ENCODE data around the gene TPM1.

Gene TPM1

DNA sequence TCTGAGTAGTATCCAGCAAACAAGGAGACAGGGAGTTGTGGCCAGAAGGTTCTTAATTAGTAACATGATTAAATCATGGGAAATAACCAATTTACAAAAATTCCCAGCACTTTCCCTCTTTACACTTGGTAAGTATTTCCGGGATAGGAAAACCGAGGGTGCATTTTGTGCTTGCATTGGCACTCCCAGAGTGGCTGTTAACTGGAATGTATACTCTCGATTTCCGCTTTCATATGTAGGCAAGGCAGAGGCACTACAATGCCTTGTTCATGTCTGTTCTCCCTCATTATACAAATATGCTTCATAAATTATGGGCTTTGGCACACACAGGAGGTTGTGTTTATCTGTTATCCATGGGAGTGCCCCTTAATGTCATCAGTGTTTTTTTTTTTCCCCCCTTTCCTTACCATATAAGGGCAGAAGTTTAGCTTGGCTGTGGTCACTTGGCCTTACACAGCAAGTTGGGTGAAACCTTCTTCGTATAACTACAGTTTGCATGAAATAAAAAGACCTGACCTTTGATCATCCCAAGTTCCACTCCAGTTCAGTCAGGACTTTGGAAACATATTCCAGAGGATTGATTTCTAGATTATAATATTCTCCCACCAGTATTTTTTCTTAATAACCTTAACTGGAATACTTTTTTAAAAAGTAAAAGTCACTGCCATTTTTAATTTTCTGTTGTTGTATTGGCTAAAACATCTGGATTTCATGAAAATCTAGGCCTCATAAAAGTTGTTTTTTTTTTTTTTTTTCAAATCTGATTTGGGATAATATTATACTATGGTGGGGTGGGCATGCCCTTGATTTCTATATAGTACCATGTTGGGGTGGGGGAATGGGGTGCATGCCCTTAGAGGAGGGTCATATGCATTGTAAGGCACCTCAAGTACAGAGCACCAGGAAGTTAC is 8.9 kb downstream of the TPM1 start:
- no peak for DNase-seq
- Mint-ChIP-seq H3K4me1 (peaks cover 8 to 18% of the 10 kb centered on the region in 2 donors), H3K27me3 (peaks cover 6 to 10% of the 10 kb centered on the region in 2 donors), H3K4me3 (no peak overlapping the region), H3K36me3 (no peaks in the 10 kb centered on the region), H3K27ac (no peak overlapping the region), H3K9me3 (no peaks in the 10 kb centered on the region)
- ATAC-seq (replicated peaks), result no peak

DNA sequence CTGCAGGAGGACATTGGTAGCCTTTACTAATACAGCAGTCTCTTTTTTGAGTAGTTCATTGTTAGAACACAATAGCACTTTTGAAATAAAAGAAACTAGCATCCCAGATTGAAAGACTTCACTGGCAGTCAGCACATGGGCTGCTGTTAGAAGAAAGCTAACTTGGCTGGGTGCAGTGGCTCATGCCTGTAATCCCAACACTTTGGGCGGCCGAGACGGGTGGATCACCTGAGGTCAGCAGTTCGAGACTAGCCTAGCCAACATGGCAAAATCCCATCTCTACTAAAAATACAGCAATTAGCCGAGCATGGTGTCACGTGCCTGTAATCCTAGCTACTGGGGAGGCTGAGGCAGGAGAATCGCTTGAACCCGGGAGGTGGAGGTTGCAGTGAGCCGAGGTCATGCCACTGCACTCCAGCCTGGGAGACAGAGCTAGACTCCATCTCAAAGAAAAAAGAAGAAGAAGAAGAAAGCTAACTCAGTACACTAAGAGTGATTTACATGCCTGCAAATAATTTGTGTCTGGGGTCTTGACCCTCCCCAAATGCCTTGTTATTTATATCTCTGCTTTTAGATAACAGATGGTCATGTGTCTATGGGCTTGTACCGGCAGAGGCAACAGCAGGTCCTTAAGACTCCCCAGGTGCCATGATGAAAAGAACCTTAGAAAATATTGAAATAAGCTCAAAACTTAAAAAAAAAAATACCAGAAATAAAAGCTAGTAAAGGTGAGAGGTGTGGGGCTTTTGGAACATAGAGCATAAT is 9.7 kb downstream of the TPM1 start:
- DNase-seq (no peak), ATAC-seq (replicated peaks) (no peak)
- H3K4me3 Mint-ChIP-seq, result no peak overlapping the region
- peaks cover 0 to 1% of the 10 kb centered on the region in 2 donors for H3K27me3 Mint-ChIP-seq
- no peak overlapping the region for H3K27ac Mint-ChIP-seq
- H3K36me3 Mint-ChIP-seq, result no peaks in the 10 kb centered on the region
- peaks cover 8 to 18% of the 10 kb centered on the region in 2 donors for H3K4me1 Mint-ChIP-seq
- H3K9me3 Mint-ChIP-seq, result no peaks in the 10 kb centered on the region

DNA sequence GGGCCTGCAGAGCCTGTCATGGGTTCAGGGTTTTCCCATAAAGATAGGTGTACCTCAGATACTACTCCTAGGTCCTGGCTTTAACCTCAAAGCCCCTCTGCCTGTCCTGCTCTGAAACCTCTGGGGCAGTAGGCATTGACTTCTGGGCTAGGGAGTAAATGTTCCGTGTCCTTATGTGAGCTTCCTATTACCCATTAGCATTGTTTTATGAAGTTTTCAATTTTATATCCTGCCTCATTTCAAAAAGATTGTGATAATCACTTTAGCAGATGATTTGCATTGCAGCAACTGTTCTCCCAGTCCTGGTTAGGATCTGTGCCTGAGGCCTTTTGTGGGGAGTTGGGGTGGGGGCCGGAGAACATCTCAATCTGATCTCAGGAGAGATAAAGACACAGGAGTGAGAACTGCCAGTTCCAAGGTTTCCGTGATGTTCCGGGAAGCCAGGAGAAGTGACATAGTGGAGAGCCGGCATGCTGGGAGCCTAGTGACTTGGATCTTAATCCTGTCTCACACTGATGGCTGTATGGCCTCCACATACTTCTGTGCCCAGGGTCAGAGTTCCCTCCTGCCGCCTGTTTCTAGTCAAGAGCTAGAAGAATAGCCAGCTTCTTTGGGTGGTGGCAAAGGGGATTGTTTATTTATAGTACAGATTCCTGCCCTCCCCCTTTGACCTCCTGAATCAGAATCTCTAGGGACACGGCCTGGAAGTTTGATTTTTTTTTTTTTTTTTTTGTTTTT is 10.6 kb downstream of the TPM1 start:
- DNase-seq, result no peak
- no peak overlapping the region for H3K4me3 Mint-ChIP-seq
- H3K4me1 Mint-ChIP-seq, result peaks cover 5 to 13% of the 10 kb centered on the region in 2 donors
- no peak overlapping the region for H3K27ac Mint-ChIP-seq
- no peak for ATAC-seq (replicated peaks)
- no peaks in the 10 kb centered on the region for H3K27me3 Mint-ChIP-seq
- H3K9me3 Mint-ChIP-seq, result no peaks in the 10 kb centered on the region
- peaks cover 1 to 4% of the 10 kb centered on the region in 2 donors for H3K36me3 Mint-ChIP-seq

DNA sequence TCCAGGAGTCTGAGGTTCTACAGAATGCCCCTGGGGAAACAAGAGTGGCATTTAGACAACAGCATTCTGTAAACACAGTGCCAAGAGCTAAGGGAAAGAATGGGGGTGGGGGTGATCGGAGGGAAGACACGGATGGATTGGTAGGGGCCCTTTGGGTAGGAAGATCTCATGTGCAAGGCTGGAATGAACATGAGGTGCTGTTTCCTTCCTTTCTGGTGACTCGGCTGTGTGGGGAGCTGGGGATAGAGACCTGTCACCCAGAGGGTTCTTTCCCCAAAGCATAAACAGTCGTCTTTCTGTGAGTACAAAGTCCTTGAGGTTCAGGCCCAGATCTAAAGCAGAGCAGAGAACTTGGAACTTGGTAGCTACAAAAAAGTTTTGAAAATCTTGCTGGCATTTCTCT is 11.7 kb downstream of the TPM1 start:
- no peak for DNase-seq
- peaks cover 2 to 3% of the 10 kb centered on the region in 2 donors for H3K4me1 Mint-ChIP-seq
- peaks cover 3 to 4% of the 10 kb centered on the region in 2 donors for H3K36me3 Mint-ChIP-seq
- H3K9me3 Mint-ChIP-seq, result no peaks in the 10 kb centered on the region
- no peak overlapping the region for H3K27ac Mint-ChIP-seq
- no peak overlapping the region for H3K4me3 Mint-ChIP-seq
- H3K27me3 Mint-ChIP-seq, result no peaks in the 10 kb centered on the region
- ATAC-seq (replicated peaks), result no peak

DNA sequence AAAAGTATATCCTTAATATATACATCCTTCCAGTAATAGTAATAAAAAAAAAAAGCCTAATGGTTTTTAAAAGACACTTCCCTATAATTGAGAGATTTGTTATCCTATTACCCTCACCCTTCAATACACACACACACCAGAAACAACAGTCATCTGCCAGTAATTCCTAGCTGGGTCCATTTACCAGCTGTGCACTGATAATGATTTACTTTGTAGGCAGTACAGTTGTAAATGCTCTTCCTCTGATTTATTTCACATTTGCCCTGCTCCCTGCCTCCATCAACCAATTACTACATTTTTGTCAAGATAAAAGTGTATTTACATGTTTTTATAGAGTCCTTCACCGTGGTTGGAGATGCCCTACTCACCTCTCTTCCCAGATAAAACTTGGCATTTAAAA is 12.4 kb downstream of the TPM1 start:
- Mint-ChIP-seq H3K27ac (no peak overlapping the region), H3K27me3 (no peaks in the 10 kb centered on the region), H3K4me3 (no peak overlapping the region), H3K4me1 (no peaks in the 10 kb centered on the region), H3K36me3 (peaks cover 3 to 4% of the 10 kb centered on the region in 2 donors), H3K9me3 (no peaks in the 10 kb centered on the region)
- DNase-seq (no peak), ATAC-seq (replicated peaks) (no peak)

DNA sequence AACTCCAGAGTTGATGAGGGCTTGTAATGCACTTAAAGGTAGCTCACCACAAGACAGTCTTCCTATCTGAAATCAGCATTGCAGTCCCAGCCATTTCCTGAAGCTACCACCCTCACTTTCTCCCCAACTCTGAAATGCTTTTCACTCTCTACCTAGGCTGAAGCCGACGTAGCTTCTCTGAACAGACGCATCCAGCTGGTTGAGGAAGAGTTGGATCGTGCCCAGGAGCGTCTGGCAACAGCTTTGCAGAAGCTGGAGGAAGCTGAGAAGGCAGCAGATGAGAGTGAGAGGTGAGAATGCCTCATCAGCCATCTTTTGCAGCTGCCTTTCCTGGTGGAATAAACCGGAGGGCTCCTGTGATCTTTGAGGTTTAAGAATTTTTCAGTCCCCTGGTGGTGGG is 14.3 kb downstream of the TPM1 start:
- H3K9me3 Mint-ChIP-seq, result no peaks in the 10 kb centered on the region
- H3K27me3 Mint-ChIP-seq, result no peaks in the 10 kb centered on the region
- no peaks in the 10 kb centered on the region for H3K4me1 Mint-ChIP-seq
- no peak for DNase-seq
- ATAC-seq (replicated peaks), result no peak
- H3K4me3 Mint-ChIP-seq, result no peak overlapping the region
- H3K36me3 Mint-ChIP-seq, result peaks cover 12 to 18% of the 10 kb centered on the region in 2 donors
- H3K27ac Mint-ChIP-seq, result no peak overlapping the region

DNA sequence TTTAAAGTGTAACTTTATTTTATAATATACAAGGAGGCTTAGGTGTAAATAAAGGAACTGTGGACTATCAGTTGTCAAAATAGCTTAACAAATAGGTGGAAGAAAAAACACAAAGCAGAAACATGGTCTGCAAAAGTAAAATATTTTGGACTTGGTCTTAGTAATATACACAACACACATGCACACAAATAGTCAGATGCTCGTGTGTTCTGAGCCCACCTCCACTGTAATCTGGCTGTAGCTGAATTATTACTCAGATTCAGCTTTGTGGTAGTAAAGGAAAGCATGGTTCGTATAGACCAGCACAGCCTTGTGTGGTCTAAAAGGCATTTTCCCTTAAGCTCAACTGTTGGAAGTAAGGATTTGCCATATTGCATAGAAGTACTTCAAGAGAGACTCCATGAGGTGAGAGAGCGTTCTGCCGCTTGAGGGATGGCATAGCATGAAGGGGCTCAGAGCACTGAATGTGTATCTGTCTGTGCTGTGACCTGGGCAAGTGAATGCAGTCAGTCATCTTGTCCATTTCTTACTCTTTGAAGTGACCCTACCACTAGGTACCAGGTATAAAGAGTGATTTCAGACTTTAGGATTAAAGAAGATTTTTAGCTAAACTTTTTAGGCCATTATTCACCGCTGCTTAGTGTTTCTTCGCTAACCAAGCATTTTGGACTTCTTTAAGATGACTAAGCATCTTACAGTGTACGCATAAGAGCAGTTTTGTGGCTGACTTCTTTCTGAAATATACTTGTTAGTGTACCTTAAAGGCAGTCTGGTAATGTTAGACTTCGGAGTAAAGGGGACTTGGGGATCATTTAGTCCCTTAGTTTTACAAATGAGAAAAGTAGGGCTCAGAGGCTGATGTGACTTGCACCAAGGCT is 15.2 kb downstream of the TPM1 start:
- Mint-ChIP-seq H3K27ac (no peak overlapping the region), H3K27me3 (no peaks in the 10 kb centered on the region), H3K9me3 (no peaks in the 10 kb centered on the region), H3K4me3 (no peak overlapping the region), H3K36me3 (peaks cover 14 to 25% of the 10 kb centered on the region in 2 donors), H3K4me1 (no peaks in the 10 kb centered on the region)
- ATAC-seq (replicated peaks) (no peak), DNase-seq (no peak)

DNA sequence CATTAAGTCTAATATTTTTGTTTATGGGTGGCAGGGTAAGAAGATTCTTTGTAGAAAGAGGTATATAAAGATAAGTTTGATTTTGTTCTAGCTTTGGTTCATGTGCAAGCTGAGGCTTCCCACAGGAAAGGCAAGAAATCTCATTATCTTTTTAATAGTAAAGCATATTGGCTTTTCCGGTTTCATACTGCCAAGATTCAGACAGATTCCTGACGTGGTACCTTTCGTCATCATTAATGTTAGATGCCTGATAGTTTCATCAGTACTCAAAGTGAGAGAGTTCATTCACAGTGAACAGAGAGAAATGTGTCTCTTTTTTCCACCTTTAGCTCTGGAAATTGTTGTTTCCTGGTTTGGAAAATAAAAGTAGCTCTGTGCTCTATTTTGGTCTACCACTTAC is 16.5 kb downstream of the TPM1 start:
- Mint-ChIP-seq H3K4me3 (no peak overlapping the region), H3K27me3 (no peaks in the 10 kb centered on the region), H3K9me3 (no peaks in the 10 kb centered on the region), H3K4me1 (no peaks in the 10 kb centered on the region), H3K27ac (no peak overlapping the region), H3K36me3 (peaks cover 18 to 28% of the 10 kb centered on the region in 2 donors)
- ATAC-seq (replicated peaks), result no peak
- no peak for DNase-seq

DNA sequence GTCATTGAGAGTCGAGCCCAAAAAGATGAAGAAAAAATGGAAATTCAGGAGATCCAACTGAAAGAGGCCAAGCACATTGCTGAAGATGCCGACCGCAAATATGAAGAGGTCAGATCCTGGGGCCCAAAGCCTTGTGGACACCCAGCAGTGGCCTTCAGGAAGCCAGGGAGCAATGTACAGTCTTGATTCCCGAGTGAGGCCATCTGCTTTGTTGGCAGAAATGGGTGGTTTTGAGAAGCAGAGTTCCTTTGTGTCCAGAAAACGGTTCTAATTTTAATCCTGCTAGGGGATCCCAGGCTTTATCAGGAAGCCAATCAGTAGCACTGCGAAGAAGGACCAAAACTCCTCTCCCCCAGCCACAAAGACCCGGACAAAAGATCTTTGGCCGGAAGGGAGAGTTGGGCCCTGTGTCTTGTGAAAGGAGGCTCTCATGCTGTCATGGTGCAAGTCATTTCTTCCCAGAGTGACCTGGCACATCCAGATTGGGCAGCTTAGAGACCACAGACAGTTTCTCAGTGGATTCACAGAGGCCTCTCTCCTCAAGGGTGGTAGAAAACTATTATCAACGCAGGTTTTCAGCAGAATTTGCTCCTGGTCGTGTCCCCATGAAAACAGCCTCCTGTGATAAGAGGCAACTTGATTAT is 17.1 kb downstream of the TPM1 start:
- Mint-ChIP-seq H3K27ac (no peak overlapping the region), H3K36me3 (peaks cover 19 to 30% of the 10 kb centered on the region in 2 donors), H3K4me3 (no peak overlapping the region), H3K9me3 (no peaks in the 10 kb centered on the region), H3K4me1 (no peaks in the 10 kb centered on the region), H3K27me3 (no peaks in the 10 kb centered on the region)
- DNase-seq (no peak), ATAC-seq (replicated peaks) (no peak)

DNA sequence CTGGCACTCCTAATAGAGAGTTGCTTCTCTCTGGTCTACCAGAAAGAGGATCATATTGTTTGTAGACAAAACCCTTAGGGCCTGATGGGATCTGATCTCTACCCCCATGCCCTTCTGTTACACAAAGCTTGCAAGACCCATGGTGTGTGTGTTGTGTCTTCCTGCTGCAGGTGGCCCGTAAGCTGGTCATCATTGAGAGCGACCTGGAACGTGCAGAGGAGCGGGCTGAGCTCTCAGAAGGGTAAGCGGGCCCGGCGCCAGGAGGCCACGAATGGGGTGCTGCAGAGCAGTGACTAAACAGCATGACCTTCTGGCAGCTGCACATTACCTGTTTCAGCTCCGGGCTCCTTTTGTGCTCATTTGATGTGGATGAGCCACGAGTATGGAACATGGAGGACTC is 18.2 kb downstream of the TPM1 start:
- H3K4me1 Mint-ChIP-seq, result no peaks in the 10 kb centered on the region
- no peak overlapping the region for H3K4me3 Mint-ChIP-seq
- no peak overlapping the region for H3K27ac Mint-ChIP-seq
- DNase-seq (no peak), ATAC-seq (replicated peaks) (no peak)
- no peaks in the 10 kb centered on the region for H3K9me3 Mint-ChIP-seq
- no peaks in the 10 kb centered on the region for H3K27me3 Mint-ChIP-seq
- peaks cover 19 to 30% of the 10 kb centered on the region in 2 donors for H3K36me3 Mint-ChIP-seq

DNA sequence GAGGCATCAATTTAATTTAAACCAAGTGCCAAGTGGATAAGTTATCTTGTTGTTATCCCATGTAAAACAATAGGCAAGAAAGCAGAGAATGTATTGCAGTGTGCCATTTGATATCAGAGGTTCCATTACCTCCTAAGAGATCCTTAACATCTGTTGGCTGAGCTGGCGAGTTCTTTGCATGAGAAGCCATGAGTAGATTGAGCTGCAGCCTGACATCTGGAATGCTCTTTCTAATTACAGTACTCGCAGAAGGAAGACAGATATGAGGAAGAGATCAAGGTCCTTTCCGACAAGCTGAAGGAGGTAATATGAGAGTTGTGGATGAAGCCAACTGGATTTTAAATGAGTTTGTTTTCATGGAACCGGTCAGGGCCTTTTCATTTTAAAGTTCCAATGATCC is 19.4 kb downstream of the TPM1 start:
- no peak overlapping the region for H3K4me3 Mint-ChIP-seq
- no peaks in the 10 kb centered on the region for H3K27me3 Mint-ChIP-seq
- DNase-seq (no peak), ATAC-seq (replicated peaks) (no peak)
- no peaks in the 10 kb centered on the region for H3K9me3 Mint-ChIP-seq
- no peaks in the 10 kb centered on the region for H3K4me1 Mint-ChIP-seq
- H3K36me3 Mint-ChIP-seq, result peaks cover 19 to 30% of the 10 kb centered on the region in 2 donors
- H3K27ac Mint-ChIP-seq, result no peak overlapping the region

DNA sequence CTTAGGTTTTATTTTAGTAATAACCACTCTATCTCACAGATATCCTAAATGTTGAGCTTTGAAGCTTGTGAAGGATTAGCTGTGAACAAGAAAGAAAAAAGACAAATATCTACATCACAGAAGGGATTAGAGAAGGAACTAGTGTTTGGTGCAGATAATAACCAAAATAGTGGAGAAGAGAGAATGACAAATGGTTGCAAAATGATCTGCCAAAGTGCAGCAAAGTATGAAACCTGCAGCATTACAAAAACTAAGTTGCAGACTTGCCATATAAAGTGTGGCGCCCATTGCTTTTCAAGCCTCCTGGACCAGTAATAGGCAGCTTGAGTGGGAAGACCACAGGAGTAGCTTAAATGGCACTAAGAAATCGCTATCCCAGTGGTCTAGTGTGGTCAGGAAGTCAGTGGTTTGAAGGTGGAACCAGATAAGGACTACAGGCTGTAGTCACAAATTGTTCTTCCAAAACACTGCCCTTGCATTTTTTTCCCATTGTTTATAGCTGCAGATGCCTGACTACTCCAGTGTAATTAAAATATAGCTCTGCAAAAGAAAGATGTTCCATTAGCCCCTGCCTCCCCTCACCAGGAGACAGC is 20.7 kb downstream of the TPM1 start:
- DNase-seq (no peak), ATAC-seq (replicated peaks) (no peak)
- Mint-ChIP-seq H3K27ac (no peak overlapping the region), H3K27me3 (no peaks in the 10 kb centered on the region), H3K4me1 (no peaks in the 10 kb centered on the region), H3K4me3 (no peak overlapping the region), H3K36me3 (peaks cover 18 to 30% of the 10 kb centered on the region in 2 donors), H3K9me3 (no peaks in the 10 kb centered on the region)

DNA sequence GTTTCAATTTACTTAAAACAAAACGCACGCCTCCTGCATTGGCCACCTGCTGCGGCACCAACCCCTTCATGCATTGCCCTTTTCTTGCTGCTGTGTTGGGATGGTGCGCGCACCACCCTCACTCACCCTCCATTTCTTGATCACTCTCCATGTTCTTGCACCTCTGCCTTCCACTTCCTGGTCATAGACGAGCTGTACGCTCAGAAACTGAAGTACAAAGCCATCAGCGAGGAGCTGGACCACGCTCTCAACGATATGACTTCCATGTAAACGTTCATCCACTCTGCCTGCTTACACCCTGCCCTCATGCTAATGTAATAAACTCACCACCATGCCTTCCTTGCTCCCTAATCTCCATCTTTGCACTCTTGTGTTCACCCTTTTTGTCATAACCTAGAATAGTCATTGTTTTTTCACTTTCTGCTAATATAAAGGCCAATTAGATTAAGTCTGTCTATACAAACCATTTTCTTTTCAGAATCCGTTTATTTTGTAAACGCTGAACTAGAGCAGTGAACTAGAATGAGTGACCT is 21.4 kb downstream of the TPM1 start:
- no peak overlapping the region for H3K27ac Mint-ChIP-seq
- H3K9me3 Mint-ChIP-seq, result no peaks in the 10 kb centered on the region
- no peaks in the 10 kb centered on the region for H3K27me3 Mint-ChIP-seq
- DNase-seq (no peak), ATAC-seq (replicated peaks) (no peak)
- H3K36me3 Mint-ChIP-seq, result peaks cover 17 to 30% of the 10 kb centered on the region in 2 donors
- no peaks in the 10 kb centered on the region for H3K4me1 Mint-ChIP-seq
- H3K4me3 Mint-ChIP-seq, result no peak overlapping the region

All from stimulated activated naive B cell treated with anti-CD40 and anti-IgM and Interleukin-4, amounts not matched to agents 10 μg/mL and 1 μg/mL and 100 μg/mL, for 72 hours (primary cell).